ENCODE measurements around the gene LLGL1. TPM values are rescaled to one million over a fixed set of nuclear protein-coding genes. Genes with fewer than 3 reads are reported as not detected.

Gene LLGL1
- total and polyA plus RNA-seq, 2 donors (not counting 3 experiments of a cell fraction or from before 2014, with no cell fraction given) = 34.9 to 47.1 TPM

DNA sequence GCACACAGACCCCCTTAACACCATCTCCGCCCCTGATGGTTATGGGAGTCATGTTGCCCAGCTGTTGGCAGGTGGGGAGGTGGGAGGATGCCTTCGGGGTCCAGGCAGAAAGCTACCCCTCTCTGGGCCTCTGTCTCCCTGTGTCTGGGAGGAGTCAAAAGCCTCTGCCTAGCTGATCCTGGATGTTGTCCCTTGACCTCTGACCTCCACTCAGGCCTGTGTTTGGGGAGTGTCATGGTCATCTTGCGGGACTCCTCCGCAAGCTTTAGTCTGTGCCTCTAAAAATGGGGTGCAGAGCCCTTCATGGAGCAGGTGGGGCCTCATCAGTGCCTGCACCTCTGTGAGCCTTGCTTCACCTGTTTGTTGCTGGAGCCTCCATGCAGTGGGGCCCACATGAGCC lies 3.8 kb downstream of the LLGL1 start:
- H3K9me3 ChIP-seq (replicated peaks; ENCODE audit: control insufficient read depth, insufficient read depth, low read length) = no peaks in the 10 kb centered on the region
- intact Hi-C loops (cut with micrococcal nuclease) = no loop called here
- FAIRE-seq (no peak), DNase-seq (ENCODE audit: low read depth, low spot score) (no peak)
- ChIA-PET CTCF (interaction anchor here (1.0 kb wide), 1 partner anchor 10 kb away, joined by 3 read pairs; no protein-coding TSS in a partner anchor), POLR2A (no interaction called here)
- no peak for TF ChIP-seq POLR2AphosphoS5 (IDR thresholded peaks at IDR 0.05; ENCODE audit: insufficient read depth, low read depth, low read length)
- TF ChIP-seq FOS (IDR thresholded peaks at IDR 0.05; ENCODE audit: borderline replicate concordance, insufficient read depth, low read length) = no peak
- no peak for TF ChIP-seq JUN (IDR thresholded peaks at IDR 0.05; ENCODE audit: borderline replicate concordance, insufficient read depth, insufficient read length, low read depth)
- TF ChIP-seq POLR2A (IDR thresholded peaks at IDR 0.05; ENCODE audit: low read depth, low read length) = no peak
- TF ChIP-seq EZH2 (IDR thresholded peaks at IDR 0.05; ENCODE audit: borderline replicate concordance, low read depth, low read length, severe bottlenecking) = no peak
- TF ChIP-seq MYC (IDR thresholded peaks at IDR 0.05; ENCODE audit: low read depth, low read length) = no peak
- TF ChIP-seq, protein P1, sequence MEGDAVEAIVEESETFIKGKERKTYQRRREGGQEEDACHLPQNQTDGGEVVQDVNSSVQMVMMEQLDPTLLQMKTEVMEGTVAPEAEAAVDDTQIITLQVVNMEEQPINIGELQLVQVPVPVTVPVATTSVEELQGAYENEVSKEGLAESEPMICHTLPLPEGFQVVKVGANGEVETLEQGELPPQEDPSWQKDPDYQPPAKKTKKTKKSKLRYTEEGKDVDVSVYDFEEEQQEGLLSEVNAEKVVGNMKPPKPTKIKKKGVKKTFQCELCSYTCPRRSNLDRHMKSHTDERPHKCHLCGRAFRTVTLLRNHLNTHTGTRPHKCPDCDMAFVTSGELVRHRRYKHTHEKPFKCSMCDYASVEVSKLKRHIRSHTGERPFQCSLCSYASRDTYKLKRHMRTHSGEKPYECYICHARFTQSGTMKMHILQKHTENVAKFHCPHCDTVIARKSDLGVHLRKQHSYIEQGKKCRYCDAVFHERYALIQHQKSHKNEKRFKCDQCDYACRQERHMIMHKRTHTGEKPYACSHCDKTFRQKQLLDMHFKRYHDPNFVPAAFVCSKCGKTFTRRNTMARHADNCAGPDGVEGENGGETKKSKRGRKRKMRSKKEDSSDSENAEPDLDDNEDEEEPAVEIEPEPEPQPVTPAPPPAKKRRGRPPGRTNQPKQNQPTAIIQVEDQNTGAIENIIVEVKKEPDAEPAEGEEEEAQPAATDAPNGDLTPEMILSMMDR (IDR thresholded peaks at IDR 0.05; ENCODE audit: extremely low read depth in 1 of 2, insufficient read depth in 1 of 2, low read depth in 1 of 2, low read length in 2 of 2) = no peak
- TF ChIP-seq, protein P2, sequence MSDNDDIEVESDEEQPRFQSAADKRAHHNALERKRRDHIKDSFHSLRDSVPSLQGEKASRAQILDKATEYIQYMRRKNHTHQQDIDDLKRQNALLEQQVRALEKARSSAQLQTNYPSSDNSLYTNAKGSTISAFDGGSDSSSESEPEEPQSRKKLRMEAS (IDR thresholded peaks at IDR 0.05; ENCODE audit: insufficient read depth, insufficient read length) = no peak
- no peak for TF ChIP-seq GATA2 (IDR thresholded peaks at IDR 0.05; ENCODE audit: insufficient read depth, insufficient read length, low read depth, low read length)
- H3K27ac ChIP-seq (ENCODE audit: insufficient read depth, low read depth, low read length) = no peak overlapping the region
- H3K9ac ChIP-seq (replicated peaks; ENCODE audit: extremely low read depth, insufficient read depth, low read length) = no peak overlapping the region
- dilution Hi-C loops (cut with MboI; ENCODE audit: extremely low pct_ligation_motif_present, low sequenced_read_pairs) = no loop called here
- H4K20me1 ChIP-seq (replicated peaks; ENCODE audit: control insufficient read depth, extremely low read depth, insufficient read depth, low read length) = no peaks in the 10 kb centered on the region
- no peaks in the 10 kb centered on the region for H3K9me1 ChIP-seq (replicated peaks; ENCODE audit: control insufficient read depth, extremely low read depth, insufficient read depth, low read length)
- H2AFZ ChIP-seq (ENCODE audit: low read depth, low read length) = no peak overlapping the region
- no peak overlapping the region for H3K4me3 ChIP-seq (replicated peaks in 1 of 3; ENCODE audit: insufficient read depth in 1 of 3, low read depth in 1 of 3, low read length in 3 of 3)
- no peaks in the 10 kb centered on the region for H3K27me3 ChIP-seq (ENCODE audit: control insufficient read depth in 2 of 2, insufficient read depth in 2 of 2, low read length in 2 of 2)
- BruUV-seq (replicated peaks) = no TSS peak
- peaks cover 45% of the 10 kb centered on the region for H3K79me2 ChIP-seq (ENCODE audit: control insufficient read depth, insufficient read depth, low read length)
- peaks cover 12% of the 10 kb centered on the region for H3K4me1 ChIP-seq (ENCODE audit: control insufficient read depth, extremely low read depth, insufficient read depth, low read length)
- H3K36me3 ChIP-seq (ENCODE audit: control insufficient read depth in 2 of 2, extremely low read depth in 1 of 2, insufficient read depth in 2 of 2, low read length in 2 of 2) = peaks cover 3 to 14% of the 10 kb centered on the region in 2 experiments
- no peak overlapping the region for H3K4me2 ChIP-seq (ENCODE audit: insufficient read depth, low read length)
